ENCODE measurements around the gene SP4. TPM values are rescaled to one million over a fixed set of nuclear protein-coding genes. Genes with fewer than 3 reads are reported as not detected.

The SP4 gene
- total RNA-seq, 1 experiment from 2014 or later = 15.9 TPM

DNA sequence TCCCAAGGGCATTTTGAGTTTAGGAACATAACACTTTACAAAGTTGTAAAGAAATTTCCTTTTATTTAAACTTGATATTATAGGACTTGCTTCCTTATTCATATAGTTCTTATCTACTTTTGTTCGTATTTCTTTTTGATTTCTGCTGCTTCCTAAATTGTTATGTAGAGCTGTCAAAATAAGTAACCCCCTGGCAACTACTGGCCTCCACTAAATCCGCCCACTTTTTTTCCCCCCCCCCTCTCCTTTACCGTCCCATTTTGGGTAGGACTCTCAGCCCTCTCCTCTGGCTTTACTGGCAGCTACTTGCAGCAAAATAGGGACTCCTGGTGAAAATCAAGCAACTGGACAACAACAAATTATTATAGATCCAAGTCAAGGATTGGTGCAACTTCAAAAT lies 1.1 kb downstream of the SP4 start:
- H3K4me1 Mint-ChIP-seq (ENCODE audit: low read depth, unreplicated experiment) = peaks cover 30% of the 10 kb centered on the region
- no peaks in the 10 kb centered on the region for H3K9me3 Mint-ChIP-seq (ENCODE audit: low read depth, unreplicated experiment)
- CTCF ChIA-PET = interaction anchor here (0.6 kb wide), 2 partner anchors 13 to 350 kb away, joined by 3 to 4 read pairs; no protein-coding TSS in a partner anchor
- intact Hi-C loops (cut with micrococcal nuclease; ENCODE audit: unreplicated experiment) = loop anchor here (5.0 kb wide), 3 partner anchors 73 to 1643 kb away; no protein-coding TSS in a partner anchor
- BruUV-seq (replicated peaks) = no TSS peak
- H3K36me3 Mint-ChIP-seq (ENCODE audit: insufficient read depth, unreplicated experiment) = peaks cover 29% of the 10 kb centered on the region
- TF ChIP-seq, protein P1, sequence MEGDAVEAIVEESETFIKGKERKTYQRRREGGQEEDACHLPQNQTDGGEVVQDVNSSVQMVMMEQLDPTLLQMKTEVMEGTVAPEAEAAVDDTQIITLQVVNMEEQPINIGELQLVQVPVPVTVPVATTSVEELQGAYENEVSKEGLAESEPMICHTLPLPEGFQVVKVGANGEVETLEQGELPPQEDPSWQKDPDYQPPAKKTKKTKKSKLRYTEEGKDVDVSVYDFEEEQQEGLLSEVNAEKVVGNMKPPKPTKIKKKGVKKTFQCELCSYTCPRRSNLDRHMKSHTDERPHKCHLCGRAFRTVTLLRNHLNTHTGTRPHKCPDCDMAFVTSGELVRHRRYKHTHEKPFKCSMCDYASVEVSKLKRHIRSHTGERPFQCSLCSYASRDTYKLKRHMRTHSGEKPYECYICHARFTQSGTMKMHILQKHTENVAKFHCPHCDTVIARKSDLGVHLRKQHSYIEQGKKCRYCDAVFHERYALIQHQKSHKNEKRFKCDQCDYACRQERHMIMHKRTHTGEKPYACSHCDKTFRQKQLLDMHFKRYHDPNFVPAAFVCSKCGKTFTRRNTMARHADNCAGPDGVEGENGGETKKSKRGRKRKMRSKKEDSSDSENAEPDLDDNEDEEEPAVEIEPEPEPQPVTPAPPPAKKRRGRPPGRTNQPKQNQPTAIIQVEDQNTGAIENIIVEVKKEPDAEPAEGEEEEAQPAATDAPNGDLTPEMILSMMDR (IDR thresholded peaks at IDR 0.05; ENCODE audit: unreplicated experiment) = no peak
- H3K4me3 Mint-ChIP-seq (ENCODE audit: low read depth, unreplicated experiment) = peak overlapping the region; percentile 99
- DNase-seq = no peak
- peak overlapping the region; percentile 87 for H3K27ac Mint-ChIP-seq (ENCODE audit: unreplicated experiment)
- no peaks in the 10 kb centered on the region for H3K27me3 Mint-ChIP-seq (ENCODE audit: unreplicated experiment)

DNA sequence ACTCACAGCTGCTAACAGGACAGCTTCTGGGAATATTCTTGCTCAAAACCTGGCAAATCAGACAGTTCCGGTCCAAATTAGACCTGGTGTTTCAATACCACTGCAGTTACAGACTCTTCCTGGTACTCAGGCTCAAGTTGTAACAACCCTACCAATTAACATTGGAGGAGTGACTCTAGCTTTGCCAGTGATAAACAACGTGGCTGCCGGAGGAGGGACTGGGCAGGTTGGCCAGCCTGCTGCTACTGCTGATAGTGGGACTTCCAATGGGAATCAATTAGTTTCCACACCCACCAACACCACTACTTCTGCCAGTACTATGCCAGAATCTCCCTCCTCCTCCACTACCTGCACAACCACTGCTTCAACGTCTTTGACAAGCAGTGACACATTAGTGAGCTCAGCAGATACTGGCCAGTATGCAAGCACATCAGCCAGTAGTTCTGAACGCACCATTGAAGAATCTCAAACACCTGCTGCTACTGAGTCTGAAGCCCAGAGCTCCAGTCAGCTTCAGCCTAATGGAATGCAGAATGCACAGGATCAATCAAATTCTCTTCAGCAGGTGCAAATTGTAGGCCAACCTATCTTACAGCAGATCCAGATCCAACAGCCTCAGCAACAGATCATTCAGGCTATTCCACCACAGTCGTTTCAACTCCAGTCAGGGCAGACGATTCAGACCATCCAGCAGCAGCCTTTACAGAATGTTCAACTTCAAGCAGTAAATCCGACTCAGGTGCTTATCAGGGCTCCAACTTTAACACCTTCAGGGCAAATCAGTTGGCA lies 2.1 kb downstream of the SP4 start:
- H3K36me3 Mint-ChIP-seq (ENCODE audit: insufficient read depth, unreplicated experiment) = peaks cover 29% of the 10 kb centered on the region
- peaks cover 30% of the 10 kb centered on the region for H3K4me1 Mint-ChIP-seq (ENCODE audit: low read depth, unreplicated experiment)
- H3K27ac Mint-ChIP-seq (ENCODE audit: unreplicated experiment) = no peak overlapping the region
- TF ChIP-seq, protein P1 (IDR thresholded peaks at IDR 0.05; ENCODE audit: unreplicated experiment) = no peak
- intact Hi-C loops (cut with micrococcal nuclease; ENCODE audit: unreplicated experiment) = loop anchor here (5.0 kb wide), 3 partner anchors 72 to 1642 kb away; no protein-coding TSS in a partner anchor
- CTCF ChIA-PET = interaction anchor here (0.6 kb wide), 1 partner anchor 349 kb away, joined by 4 read pairs; no protein-coding TSS in a partner anchor
- no peaks in the 10 kb centered on the region for H3K27me3 Mint-ChIP-seq (ENCODE audit: unreplicated experiment)
- no peak overlapping the region for H3K4me3 Mint-ChIP-seq (ENCODE audit: low read depth, unreplicated experiment)
- no peaks in the 10 kb centered on the region for H3K9me3 Mint-ChIP-seq (ENCODE audit: low read depth, unreplicated experiment)
- DNase-seq = no peak
- BruUV-seq (replicated peaks) = no TSS peak

DNA sequence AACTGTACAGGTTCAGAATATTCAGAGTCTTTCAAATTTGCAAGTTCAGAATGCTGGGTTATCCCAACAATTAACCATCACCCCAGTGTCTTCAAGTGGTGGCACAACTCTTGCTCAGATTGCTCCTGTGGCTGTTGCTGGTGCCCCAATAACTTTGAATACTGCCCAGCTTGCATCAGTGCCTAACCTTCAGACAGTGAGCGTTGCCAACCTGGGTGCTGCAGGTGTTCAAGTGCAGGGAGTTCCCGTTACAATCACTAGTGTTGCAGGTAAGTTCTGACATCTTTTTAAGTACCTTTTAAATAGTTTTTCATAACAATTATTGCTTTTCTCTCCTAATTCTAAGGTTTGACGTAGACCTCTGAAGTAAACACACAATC lies 2.7 kb downstream of the SP4 start:
- intact Hi-C loops (cut with micrococcal nuclease; ENCODE audit: unreplicated experiment) = no loop called here
- CTCF ChIA-PET = no interaction called here
- H3K27ac Mint-ChIP-seq (ENCODE audit: unreplicated experiment) = no peak overlapping the region

DNA sequence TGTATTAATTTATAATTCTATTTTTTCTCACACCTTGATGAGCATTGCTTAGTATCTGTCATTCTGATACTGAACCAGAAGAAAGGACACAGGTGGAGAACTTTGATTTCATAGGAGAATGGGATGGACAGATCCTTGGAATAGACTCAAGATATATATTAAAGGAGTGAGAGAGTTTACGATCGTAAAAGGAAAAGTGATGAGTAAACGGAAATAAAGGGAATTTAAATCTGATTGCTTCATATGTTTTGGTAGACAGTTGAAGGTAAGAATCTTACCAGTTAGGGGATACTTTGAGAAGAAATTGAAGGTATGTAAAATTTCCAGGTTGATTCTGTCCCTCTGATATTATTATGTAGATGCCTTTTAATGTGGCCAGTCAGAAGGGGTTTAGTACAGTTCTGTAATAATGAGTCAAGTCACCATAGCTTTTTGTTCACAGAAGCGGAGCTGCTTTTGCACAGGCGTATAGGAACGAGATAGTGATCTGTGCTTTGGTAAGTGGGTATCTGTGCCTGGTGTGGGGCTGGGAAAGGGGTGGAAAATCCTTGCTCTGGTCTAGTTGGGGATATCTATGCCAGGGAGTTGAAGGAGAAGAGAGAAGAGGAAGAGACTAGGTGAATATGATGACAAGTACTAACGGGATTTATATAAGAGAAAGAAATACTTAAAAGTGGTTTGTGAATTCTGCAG lies 15.4 kb downstream of the SP4 start:
- intact Hi-C loops (cut with micrococcal nuclease; ENCODE audit: unreplicated experiment) = no loop called here
- CTCF ChIA-PET = no interaction called here
- H3K36me3 Mint-ChIP-seq (ENCODE audit: insufficient read depth, unreplicated experiment) = no peaks in the 10 kb centered on the region

More for the DNA sequence above, 2.7 kb downstream of the SP4 start:
- TF ChIP-seq, protein P1 (IDR thresholded peaks at IDR 0.05; ENCODE audit: unreplicated experiment) = no peak
- Mint-ChIP-seq H3K4me1 (ENCODE audit: low read depth, unreplicated experiment) (peaks cover 30% of the 10 kb centered on the region), H3K36me3 (ENCODE audit: insufficient read depth, unreplicated experiment) (peaks cover 29% of the 10 kb centered on the region), H3K27me3 (ENCODE audit: unreplicated experiment) (no peaks in the 10 kb centered on the region), H3K4me3 (ENCODE audit: low read depth, unreplicated experiment) (no peak overlapping the region), H3K9me3 (ENCODE audit: low read depth, unreplicated experiment) (no peaks in the 10 kb centered on the region)
- no TSS peak for BruUV-seq (replicated peaks)
- no peak for DNase-seq

More for the DNA sequence above, 15.4 kb downstream of the SP4 start:
- H3K4me3 Mint-ChIP-seq (ENCODE audit: low read depth, unreplicated experiment) = no peak overlapping the region
- no peaks in the 10 kb centered on the region for H3K9me3 Mint-ChIP-seq (ENCODE audit: low read depth, unreplicated experiment)
- TF ChIP-seq, protein P1 (IDR thresholded peaks at IDR 0.05; ENCODE audit: unreplicated experiment) = no peak
- BruUV-seq (replicated peaks) = no TSS peak
- no peaks in the 10 kb centered on the region for H3K27me3 Mint-ChIP-seq (ENCODE audit: unreplicated experiment)
- no peak for DNase-seq
- no peak overlapping the region for H3K27ac Mint-ChIP-seq (ENCODE audit: unreplicated experiment)
- no peaks in the 10 kb centered on the region for H3K4me1 Mint-ChIP-seq (ENCODE audit: low read depth, unreplicated experiment)
